ENCODE data around the gene GSTA2.
"Not testable (repeated sequence)": the region's sequence is repeated elsewhere in the genome, so short reads cannot be mapped to it uniquely, and the experiment has no call there.

The GSTA2 gene

DNA sequence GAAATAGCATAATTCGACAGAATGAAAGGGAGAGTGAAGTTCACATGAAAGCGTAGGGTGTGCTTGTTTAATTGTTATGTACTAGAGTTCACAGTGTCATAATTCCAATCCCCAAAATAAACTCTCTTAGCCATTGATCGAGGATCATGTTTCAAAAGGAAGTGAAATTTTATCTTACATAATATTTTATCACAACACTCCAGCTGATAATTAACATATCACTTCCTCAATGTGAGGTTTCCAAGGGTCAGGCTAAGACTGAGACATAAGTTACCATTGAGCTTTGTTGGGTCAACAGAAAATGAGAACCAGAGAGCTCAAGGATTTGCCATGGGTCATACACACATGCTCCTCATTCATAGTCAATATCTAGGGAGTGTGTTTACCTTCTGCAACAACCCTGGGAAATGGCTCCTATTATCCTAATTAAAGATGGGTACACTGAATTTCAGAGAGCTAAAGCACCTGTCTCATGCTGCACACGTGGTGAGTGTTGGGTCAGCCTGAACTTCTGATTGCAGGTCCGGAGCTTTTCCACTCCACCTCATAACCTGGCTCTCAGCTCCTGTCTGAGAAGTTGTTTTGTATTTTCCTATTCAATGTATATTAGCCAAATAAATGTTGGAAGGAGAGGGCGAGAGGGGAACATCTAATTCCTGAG, 3.0 kb downstream of the GSTA2 start:
- no peak for DNase-seq (ENCODE audit: low spot score)

DNA sequence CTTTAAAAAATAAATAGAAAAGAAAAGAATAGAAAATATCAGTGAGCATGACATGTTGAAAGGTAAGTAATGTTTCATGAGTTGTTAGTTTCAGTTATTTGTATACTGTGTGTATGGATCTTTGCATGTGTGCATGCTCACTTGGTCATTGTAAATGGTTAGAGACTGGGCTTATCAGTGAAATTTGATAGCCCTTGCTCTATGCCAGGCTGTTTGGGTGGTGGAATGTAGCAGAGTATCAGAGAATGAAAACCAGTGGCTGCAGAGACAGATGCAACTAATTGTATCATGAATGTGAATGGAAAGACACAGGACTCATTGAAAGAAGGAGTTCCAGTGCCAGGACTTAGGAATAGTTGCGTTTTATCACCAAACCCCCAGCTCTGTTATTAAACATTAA, 4.2 kb downstream of the GSTA2 start:
- DNase-seq (ENCODE audit: low spot score) = no peak

DNA sequence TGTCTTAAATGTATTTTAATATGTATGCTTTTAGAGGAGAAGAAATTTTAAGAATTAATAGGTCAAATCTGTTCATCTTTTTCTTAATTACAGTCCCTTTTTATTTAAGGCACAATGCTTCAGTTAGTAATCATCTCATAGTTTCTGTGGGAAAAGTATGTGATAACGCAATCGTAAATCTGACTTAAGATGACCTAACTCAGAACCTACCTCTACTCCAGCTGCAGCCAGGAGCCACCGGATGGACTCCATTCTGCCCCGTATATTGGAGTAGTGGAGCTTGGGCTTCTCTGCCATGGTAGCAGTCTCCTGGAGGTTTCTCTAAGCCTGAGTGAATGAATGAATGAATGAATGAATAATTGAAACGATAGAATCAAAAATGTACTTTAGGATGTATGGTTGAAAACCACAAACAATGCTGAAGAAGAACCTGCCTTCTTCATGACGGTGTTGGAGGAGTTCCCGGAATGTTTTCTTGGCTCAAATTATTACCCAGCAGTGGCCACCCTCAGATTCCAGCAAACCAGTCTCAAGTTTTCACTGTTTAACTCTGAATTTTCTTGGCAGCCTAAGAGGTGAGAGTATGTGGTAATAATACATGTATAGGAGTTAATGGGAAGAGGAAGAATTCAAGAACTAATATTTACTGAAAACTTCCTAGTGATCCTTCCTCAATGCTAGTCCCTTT, 5.5 kb downstream of the GSTA2 start:
- DNase-seq (ENCODE audit: low spot score) = not testable (repeated sequence)

DNA sequence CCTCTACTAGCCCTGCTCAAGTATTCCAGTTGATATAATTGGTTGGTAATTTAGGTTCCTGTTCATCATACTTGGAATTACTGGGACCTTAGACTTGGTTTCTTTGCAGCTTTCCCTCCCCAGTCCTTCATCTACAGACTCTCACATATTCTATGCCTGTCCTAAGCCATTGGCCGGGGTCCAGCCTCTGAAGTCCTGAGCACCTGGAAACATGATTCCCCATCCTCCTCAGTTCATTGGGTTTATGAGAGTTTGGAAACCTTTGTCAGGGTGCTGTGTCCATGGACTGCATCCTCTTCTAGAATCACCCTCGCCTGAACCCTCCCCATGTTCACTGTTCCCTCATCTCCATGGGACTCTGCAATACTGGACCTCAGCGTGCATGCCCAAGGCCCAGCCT, 8.8 kb downstream of the GSTA2 start:
- DNase-seq (ENCODE audit: low spot score) = no peak

DNA sequence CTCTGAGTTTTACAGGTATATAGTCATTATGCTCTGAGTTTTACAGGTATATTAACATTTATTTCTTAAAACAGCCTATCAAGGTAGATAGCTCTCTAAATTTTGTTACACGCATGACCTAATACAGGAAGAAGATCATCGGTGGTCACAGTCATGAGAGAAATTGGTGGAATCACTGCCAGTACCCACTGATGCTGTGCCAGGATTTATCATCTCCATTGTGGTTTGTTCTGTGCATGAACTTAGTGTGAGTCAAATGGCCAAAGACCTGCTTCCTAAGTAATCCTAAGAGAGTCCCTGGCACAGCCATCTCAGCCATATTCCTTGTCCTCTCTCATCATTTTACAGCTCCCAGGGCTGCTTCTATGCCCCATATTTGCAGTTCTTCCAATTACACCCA, 10.1 kb downstream of the GSTA2 start:
- DNase-seq (ENCODE audit: low spot score) = not testable (repeated sequence)

DNA sequence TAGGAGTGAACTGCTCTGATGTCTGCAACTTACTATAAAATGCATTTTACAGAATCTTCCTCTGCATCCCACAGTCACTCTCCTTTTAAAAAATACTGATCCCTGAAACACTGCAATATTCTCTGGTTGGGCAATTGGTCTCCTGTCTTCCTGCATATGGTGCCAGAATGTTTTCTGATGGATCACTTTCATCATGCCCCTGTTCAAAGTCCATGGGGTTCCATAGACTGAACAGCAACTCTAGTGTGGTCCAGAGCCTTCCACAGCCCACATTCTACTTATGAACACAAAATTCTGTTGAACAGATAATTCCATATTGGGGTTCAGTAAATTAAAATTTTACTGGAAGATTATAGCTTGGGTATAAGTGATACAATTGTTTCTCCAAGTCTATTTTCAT, 11.0 kb downstream of the GSTA2 start:
- DNase-seq (ENCODE audit: low spot score) = no peak

DNA sequence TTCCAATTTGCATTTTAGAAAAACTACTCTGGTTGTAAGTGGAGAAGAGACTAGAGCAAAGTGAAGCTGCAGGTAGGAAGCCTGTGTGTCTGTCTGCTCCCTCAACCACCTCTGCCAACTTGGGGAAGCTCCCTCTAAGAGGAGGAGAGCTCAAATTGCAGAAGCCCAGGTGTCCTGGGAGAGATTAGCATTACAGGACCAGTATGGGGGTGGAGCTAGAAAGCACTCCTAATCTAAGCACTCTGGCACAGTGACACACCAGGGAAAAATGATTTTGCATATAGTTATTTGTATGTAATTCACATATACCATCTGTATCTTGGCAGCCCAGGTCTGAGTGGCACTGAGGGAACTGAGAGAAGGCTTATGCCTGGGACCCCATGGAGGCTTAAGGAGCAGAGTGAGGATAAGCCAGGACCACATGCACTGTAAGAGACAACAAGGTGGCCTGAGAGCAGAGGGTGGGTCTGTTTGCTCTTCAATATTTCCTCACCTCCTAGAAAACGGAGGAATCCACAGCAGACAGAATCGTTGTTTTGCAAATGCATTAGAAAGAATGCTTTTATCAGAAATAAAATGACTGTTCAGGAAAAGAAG, 13.6 kb downstream of the GSTA2 start:
- DNase-seq (ENCODE audit: low spot score) = no peak

DNA sequence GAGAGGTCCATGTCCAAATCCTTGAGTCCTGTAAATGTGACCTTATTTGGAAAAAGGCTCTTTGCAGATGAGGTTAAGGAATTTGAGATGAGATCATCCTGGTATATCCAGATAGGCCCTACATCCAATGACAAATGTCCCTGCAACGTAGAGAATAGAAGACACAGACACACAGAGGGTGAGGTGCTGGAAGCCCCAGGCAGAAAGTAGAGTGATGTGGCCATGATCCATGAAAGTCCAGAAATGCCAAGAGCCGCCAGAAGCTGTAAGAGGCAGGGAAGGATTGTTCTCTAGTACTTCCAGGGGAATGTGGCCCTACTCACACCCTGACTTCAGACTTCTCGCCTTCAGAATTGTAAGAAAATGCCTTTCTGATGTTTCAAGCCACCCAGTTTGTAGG, 16.0 kb downstream of the GSTA2 start:
- not testable (repeated sequence) for DNase-seq (ENCODE audit: low spot score)

DNA sequence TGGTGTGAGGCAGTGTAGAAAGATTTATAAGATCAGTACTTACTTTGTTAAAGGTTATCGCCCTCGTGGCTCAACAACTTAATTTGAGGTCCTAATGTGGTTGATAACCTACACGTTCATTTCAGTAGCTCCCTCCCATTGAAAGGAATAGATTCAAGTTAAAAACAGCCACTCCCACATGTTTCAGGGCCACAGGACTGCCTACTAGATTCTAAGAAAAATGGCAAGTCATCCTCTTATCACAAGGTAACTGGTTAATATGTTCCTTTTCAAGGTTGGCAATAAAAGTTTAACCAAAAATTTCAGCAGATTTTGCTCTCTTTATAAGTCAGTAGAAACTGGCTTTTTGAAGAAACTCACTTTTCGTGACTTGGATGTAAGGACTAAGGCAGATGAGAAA, 17.1 kb downstream of the GSTA2 start:
- no peak for DNase-seq (ENCODE audit: low spot score)

DNA sequence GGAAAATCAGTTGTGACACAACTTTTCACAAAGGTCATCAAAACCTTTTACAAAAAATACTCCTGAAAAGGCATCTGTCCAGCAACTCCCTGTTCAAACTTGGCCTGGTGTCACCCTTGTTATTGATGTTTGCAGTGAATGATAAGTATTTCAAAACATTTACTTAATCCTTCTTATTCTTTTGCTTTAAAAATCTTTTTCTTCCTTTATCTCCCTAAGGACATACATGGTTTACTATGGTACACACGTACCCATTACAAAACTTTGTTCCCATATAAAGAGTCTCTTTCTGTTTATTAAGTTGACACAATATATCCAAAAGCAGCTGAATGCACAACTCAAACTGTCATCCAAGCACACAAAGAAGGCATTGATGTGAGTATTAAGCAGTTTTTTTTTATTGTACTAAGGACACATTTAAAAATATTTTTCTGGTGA, 17.5 kb downstream of the GSTA2 start:
- DNase-seq (ENCODE audit: low spot score) = no peak

DNA sequence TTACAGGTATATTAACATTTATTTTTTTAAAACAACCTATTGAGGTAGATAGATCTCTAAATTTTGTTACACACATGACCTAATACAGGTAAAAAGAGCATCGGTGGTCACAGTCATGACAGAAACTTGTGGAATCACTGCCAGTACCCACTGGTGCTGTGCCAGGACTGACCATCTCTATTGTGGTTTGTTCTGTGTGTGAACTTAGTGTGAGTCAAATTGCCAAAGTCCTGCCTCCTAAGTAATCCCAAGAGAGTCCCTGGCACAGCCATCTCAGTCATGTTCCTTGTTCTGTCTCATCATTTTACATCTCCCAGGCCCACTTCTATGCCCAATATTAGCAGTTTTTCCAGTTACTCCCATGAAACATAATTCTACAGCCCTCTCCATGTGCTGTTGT, 21.4 kb downstream of the GSTA2 start:
- no peak for DNase-seq (ENCODE audit: low spot score)

DNA sequence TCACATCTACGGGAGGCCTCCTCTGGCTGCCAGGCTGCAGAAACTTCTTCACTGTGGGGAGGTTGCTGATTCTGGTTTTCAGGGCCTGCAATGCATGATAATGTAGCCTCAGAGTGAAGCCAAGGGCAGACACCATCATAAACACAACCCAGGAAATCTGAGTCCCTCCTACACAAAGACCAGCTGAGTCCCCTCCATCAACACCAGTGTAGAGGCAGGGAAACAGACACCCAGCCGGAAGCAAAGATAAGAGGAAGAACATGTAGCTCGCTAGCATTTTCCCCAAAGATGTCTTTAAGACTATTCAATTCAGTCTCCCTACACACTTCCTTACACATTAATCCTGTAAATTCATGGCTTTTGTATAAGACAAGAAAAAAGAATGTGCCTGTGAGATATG, 23.6 kb downstream of the GSTA2 start:
- no peak for DNase-seq (ENCODE audit: low spot score)

DNA sequence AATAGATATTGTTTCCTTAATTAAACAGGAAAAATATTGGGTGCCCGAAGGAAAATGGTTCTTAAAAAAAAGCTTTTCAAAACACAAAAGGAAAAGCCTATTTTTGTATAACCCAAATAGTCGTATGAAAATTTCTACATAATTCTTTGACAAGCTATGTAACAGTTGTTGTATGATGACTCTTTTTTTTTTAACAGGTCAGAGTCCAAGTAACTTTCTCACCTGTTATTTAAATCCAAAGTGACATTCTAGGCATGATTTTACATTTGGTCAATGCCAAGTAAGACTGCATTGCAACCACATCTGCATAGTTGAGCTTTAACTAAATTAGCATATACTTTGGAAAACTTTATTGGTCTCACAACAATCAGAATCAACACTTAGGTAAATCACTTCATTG, 24.1 kb downstream of the GSTA2 start:
- DNase-seq (ENCODE audit: low spot score) = no peak

DNA sequence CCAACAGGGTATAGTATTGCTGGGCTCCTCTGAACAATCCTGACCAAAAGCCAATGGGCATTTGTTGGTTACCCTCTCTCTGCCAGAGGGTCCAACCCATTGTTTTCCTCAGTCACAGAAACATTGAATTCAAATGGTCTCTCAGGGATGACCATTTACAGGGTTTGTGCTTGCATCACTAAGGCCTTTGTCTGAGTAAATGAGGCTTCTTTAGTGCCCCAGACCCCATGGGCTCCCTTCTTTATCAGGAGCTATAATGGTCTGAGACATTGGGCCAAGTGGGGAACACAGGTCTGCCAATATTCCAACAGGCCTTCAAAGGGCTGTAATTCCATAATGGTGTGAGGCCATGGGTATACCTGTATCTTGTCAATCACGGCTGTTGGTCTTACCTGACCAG, 27.1 kb downstream of the GSTA2 start:
- DNase-seq (ENCODE audit: low spot score) = no peak

DNA sequence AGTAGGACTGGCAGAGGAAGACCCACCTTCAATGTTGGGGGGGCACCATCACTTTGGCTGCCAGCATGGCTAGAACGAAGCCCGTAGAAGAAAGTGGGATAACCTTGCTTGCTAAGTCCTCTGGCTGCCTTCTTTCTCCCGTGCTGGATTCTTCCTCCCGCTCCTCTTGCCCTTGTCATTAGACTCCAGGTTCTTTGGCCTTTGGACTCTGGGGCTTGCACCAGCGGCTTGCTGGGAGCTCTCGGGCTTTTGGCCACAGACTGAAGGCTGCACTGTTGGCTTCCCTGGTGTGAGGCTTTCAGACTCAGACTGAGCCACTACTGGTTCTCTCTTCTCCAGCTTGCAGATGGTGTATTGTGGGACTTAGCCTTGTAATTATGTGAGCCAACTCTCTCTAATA, 28.2 kb downstream of the GSTA2 start:
- DNase-seq (ENCODE audit: low spot score) = no peak

DNA sequence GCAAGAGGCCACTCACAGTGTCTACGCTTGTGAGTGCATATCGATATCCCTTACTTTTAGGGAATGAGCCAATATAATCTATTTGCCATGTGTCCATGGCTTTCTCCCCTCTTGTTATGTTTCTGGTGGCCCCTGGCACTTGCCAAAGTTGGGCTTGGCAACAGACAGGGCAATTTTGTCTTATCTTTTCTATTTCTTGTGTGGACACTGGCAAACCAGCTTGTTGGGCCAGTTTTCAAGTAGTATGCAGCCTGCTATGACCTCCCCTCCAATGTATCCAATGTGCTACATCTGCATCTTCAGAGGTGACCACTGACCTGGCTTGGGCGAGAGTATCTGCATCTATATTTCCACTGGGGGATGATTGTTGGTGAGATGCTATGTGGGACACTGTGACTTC, 29.2 kb downstream of the GSTA2 start:
- no peak for DNase-seq (ENCODE audit: low spot score)

DNA sequence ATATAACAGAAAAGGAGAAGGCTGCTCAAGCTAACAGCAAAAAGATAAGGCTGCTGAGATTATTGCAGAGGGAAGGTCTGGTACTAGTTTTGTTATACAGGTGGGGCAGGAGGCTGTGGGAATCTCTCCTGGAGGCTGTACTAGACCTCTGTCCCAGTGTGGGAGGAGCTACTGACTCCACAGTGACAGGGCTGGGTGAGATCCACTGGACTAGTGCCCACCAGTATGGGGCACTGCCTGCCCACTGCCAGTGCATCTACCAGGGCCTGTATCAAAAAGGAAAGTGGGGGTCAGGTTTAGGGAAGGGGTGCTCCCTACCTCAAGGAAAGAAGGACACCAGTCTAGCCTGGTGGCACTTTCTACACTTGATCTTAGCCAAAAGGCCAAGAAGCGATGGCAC, 30.1 kb downstream of the GSTA2 start:
- no peak for DNase-seq (ENCODE audit: low spot score)

DNA sequence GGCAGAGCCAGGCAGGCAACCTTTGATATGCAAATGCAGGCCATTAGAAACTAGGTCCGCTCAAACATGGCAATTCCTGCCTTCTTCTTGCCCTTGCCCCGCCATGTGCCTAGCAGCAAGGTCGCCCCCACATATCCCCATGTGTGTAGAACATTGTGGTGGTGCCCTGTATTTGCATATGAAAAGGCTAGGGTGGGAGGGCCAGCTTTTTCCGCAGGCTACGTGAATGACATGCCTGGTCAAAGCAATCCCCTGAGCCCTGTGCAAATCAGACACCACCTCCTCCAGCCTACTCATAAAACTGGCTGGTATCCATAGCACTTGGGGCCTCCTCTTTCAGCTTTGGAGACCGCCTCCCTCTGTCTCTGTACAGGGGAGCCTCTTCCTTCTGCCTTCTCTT, 31.6 kb downstream of the GSTA2 start:
- no peak for DNase-seq (ENCODE audit: low spot score)

DNA sequence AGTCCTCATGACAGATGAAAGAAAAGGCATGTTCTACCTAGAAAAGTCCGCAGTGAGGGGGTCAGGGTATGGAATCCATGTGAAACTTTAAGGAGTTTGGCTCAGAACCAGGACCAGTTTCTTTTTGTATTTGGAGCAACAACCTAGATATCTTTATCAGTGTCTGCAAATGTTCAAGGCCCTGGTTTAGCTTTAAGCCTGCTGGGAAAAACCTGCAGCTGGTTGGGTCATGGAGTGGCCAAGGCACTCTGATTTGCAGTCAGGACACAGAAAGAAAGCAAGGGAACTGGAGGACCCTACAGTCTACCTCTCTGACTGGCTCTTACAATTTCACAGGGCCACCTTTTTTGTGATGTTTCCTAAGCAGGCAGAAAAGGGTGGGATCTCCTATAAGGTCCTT, 33.7 kb downstream of the GSTA2 start:
- no peak for DNase-seq (ENCODE audit: low spot score)

DNA sequence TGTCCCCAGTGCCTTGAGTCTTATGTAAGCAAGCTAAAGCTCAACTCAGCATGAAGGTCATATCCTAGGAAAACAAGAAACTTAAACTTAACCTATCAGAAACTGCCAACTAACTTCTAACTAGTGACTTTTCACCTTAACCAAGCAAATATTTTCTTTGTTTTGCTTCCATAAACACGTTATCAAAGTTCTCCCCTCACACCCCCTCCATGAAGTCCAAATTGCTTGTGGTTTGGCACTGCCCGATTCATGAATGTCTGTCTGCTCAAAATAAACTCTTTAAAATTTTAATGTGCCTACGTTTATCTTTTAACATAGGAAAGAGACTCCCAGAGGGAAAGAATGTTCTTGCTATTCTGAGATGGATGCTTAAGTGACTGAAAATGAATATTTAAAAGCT, 34.9 kb downstream of the GSTA2 start:
- DNase-seq (ENCODE audit: low spot score) = no peak

DNA sequence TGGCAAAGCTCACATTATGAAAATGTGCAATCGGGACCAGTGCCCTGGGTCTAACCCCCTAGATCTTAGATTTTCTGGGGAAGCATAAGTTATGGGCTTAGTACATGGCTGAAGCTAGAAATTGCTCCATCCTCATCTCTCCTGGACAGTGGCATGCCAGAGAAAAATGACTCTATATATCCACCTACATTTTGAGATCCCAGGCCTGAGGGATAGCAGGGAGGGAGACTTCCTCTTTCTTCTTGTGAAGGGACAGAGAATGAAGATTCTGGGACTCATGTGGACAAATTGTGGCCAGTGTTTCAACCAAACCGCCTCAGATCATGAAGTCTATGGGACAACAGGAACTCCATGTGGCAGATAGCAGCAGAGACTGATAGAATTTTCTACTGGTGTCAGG, 35.4 kb downstream of the GSTA2 start:
- DNase-seq (ENCODE audit: low spot score) = no peak

DNA sequence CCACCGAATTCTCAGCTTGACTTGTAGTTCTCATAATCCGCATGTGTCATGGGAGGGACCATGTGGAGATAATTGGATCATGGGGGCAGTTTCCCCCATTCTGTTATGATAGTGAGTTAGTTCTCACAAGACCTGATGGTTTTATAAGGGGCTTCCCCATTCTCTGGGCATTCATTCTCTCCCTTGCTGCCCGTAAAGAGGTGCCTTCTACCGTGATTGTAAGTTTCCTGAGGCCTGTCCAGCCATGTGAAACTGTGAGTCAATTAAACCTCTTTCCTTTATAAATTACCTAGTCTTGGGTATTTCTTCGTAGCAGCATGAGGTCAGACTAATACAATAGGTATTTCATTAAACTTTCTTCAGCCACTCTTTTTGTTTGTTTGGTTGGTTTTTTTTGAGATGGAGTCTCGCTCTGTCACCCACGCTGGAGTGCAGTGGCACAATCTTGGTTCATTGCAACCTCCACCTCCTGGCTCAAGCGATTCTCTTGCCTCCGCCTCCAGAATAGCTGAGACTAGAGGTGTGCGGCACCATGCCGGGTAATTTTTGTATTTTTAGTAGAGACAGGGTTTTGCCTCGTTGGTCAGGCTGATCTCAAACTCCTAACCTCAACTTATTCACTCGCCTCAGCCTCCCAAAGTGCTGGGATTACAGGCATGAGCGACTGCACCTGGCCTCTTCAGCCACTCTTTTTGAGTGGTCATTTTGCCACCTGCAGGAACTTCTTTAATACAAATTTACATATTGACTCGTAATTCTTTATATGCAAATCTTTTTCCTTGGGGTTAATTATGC, 36.3 kb downstream of the GSTA2 start:
- no peak for DNase-seq (ENCODE audit: low spot score)

DNA sequence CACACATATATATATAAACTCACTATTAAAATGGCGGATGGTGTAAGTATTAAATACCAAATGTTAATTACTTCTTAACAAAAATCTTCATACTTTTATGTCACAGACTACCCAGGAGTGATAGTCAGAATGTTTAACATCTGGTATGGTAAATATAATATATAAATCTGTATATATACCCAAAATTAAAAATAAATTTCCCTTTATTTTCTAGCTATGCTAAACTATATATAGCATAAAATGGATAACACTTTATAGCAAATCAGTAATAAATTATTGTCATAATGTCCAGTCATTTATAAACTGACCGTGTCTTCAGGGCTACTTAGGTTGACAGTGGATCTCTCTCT, 37.1 kb downstream of the GSTA2 start:
- no peak for DNase-seq (ENCODE audit: low spot score)
